Mesenchymal stem cell (in vitro differentiated cells and primary cell): ENCODE measurements around the gene GRHL1.

Source experiments
- DNase-seq: peaks from one replicate; pipeline ENCODE4 v3.0.0-alpha.2; 2013
- H2AFZ ChIP-seq: one replicate; pipeline ENCODE4 v1.6.1; 2013; ENCODE audit warnings: low read depth, mild to moderate bottlenecking, control low read depth, inconsistent platforms, low read length, moderate library complexity
- H2AK5ac ChIP-seq: 2 replicates; pipeline ENCODE4 v1.6.1; 2013; ENCODE audit warnings: low read length, moderate library complexity, mild to moderate bottlenecking, inconsistent platforms; ENCODE audit not compliant: severe bottlenecking
- H2BK120ac ChIP-seq: one replicate; pipeline ENCODE4 v1.6.1; 2013; ENCODE audit warnings: low read depth, mild to moderate bottlenecking, inconsistent platforms, low read length, moderate library complexity
- H2BK12ac ChIP-seq, 2 experiments: one replicate each; pipeline ENCODE4 v1.6.1; 2013; ENCODE audit warnings: inconsistent platforms in 2 of 2, low read length in 2 of 2, mild to moderate bottlenecking in 2 of 2, moderate library complexity in 2 of 2, control low read depth in 1 of 2
- H2BK15ac ChIP-seq: one replicate; pipeline ENCODE4 v1.6.1; 2013; ENCODE audit warnings: mild to moderate bottlenecking, low read depth, inconsistent platforms; ENCODE audit not compliant: poor library complexity, severe bottlenecking
- H2BK5ac ChIP-seq: 2 replicates; pipeline ENCODE4 v1.6.1; 2013; ENCODE audit warnings: low read depth, mild to moderate bottlenecking, low read length, control low read depth, inconsistent platforms; ENCODE audit not compliant: poor library complexity, severe bottlenecking
- H3K14ac ChIP-seq, 2 experiments: one replicate each; pipeline ENCODE4 v1.6.1; 2013; ENCODE audit warnings: inconsistent platforms in 2 of 2, low read length in 2 of 2, control low read depth in 1 of 2, mild to moderate bottlenecking in 1 of 2, moderate library complexity in 1 of 2
- H3K18ac ChIP-seq, 2 experiments: one replicate each; pipeline ENCODE4 v1.6.1; 2013; ENCODE audit warnings: inconsistent platforms in 2 of 2, low read length in 2 of 2, control low read depth in 1 of 2, low read depth in 1 of 2, mild to moderate bottlenecking in 1 of 2
- H3K23ac ChIP-seq, 2 experiments: one replicate each; pipeline ENCODE4 v1.6.1; 2013; ENCODE audit warnings: inconsistent platforms in 2 of 2, low read length in 2 of 2, mild to moderate bottlenecking in 2 of 2, moderate library complexity in 2 of 2, control low read depth in 1 of 2
- H3K27ac ChIP-seq: 2 replicates; pipeline ENCODE4 v1.5.1; 2013; ENCODE audit warnings: mild to moderate bottlenecking, moderate library complexity, low read length, control low read depth, inconsistent platforms; ENCODE audit not compliant: poor library complexity, severe bottlenecking
- H3K27me3 ChIP-seq, 2 experiments: 2 replicates each; pipeline versions ENCODE4 v1.6.1 to v1.7.0; 2013; ENCODE audit warnings: low read length in 2 of 2, mild to moderate bottlenecking in 2 of 2, moderate library complexity in 2 of 2, control low read depth in 1 of 2, inconsistent platforms in 1 of 2; ENCODE audit not compliant: control insufficient read depth in 1 of 2, insufficient read depth in 1 of 2
- H3K36me3 ChIP-seq, 2 experiments: 2 replicates each; pipeline versions ENCODE4 v1.6.1 to v1.7.0; 2013; ENCODE audit warnings: low read length in 2 of 2, control low read depth in 1 of 2, inconsistent platforms in 1 of 2, low read depth in 1 of 2, mild to moderate bottlenecking in 1 of 2; ENCODE audit not compliant: insufficient read depth in 2 of 2, control insufficient read depth in 1 of 2
- H3K4ac ChIP-seq, 2 experiments: one replicate each; pipeline ENCODE4 v1.6.1; 2013; ENCODE audit warnings: inconsistent platforms in 2 of 2, low read length in 2 of 2, mild to moderate bottlenecking in 2 of 2, moderate library complexity in 2 of 2, control low read depth in 1 of 2, low read depth in 1 of 2
- H3K4me1 ChIP-seq: 2 replicates; pipeline ENCODE4 v1.6.1; 2013; ENCODE audit warnings: low read depth, low read length, control low read depth; ENCODE audit not compliant: control insufficient read depth, insufficient read depth
- H3K4me2 ChIP-seq: 2 replicates; pipeline ENCODE4 v1.6.1; 2013; ENCODE audit warnings: low read length, mild to moderate bottlenecking, inconsistent platforms; ENCODE audit not compliant: poor library complexity, severe bottlenecking
- H3K4me3 ChIP-seq, 2 experiments: 2 replicates each; pipeline versions ENCODE4 v1.5.1 to v1.7.0; 2013; ENCODE audit warnings: low read length in 2 of 2, mild to moderate bottlenecking in 2 of 2, control low read depth in 1 of 2, low read depth in 1 of 2; ENCODE audit not compliant: insufficient read depth in 1 of 2
- H3K79me1 ChIP-seq: replicated peaks from 2 replicates; pipeline ENCODE4 v1.6.1; 2013; ENCODE audit warnings: mild to moderate bottlenecking, control low read depth, low read length, inconsistent platforms; ENCODE audit not compliant: poor library complexity, severe bottlenecking
- H3K9ac ChIP-seq: 2 replicates; pipeline ENCODE4 v1.7.0; 2013; ENCODE audit warnings: mild to moderate bottlenecking, low read length, moderate library complexity
- H3K9me3 ChIP-seq: 2 replicates; pipeline ENCODE4 v1.7.0; 2013; ENCODE audit warnings: mild to moderate bottlenecking, low read length; ENCODE audit not compliant: control insufficient read depth
- H4K8ac ChIP-seq: one replicate; pipeline ENCODE4 v1.6.1; 2013; ENCODE audit warnings: inconsistent platforms, mild to moderate bottlenecking, low read length, moderate library complexity
- H4K91ac ChIP-seq: one replicate; pipeline ENCODE4 v1.6.1; 2013; ENCODE audit warnings: mild to moderate bottlenecking, low read length, inconsistent platforms
- WGBS: methylation state at CpG from one replicate; pipeline ENCODE4 v1.1.7; 2013; ENCODE audit warnings: mixed read lengths; 5-methylcytosine and 5-hydroxymethylcytosine counted together

Gene GRHL1

GRCh38 chr2:9958057-9958456, 6.6 kb downstream of the GRHL1 start:
- H3K23ac ChIP-seq, result no peak overlapping the region
- no peak overlapping the region for H2BK5ac ChIP-seq
- no peak overlapping the region for H3K14ac ChIP-seq
- H3K9me3 ChIP-seq, result no peaks in the 10 kb centered on the region
- H2BK120ac ChIP-seq, result no peak overlapping the region
- H4K8ac ChIP-seq, result no peak overlapping the region
- no peak overlapping the region for H2AFZ ChIP-seq
- H2BK12ac ChIP-seq, result no peak overlapping the region
- no peak overlapping the region for H2AK5ac ChIP-seq
- no peak overlapping the region for H3K4me2 ChIP-seq
- H4K91ac ChIP-seq, result no peak overlapping the region
- no peak overlapping the region for H3K18ac ChIP-seq
- no peak overlapping the region for H3K4me3 ChIP-seq
- no peak overlapping the region for H3K27ac ChIP-seq
- DNase-seq, result no peak
- WGBS, result 94% methylated on average over 8 of the region's 8 CpGs
- no peaks in the 10 kb centered on the region for H3K79me1 ChIP-seq
- H3K36me3 ChIP-seq, result no peaks in the 10 kb centered on the region
- H3K4ac ChIP-seq, result no peak overlapping the region
- no peaks in the 10 kb centered on the region for H3K27me3 ChIP-seq
- no peaks in the 10 kb centered on the region for H3K4me1 ChIP-seq
- H2BK15ac ChIP-seq, result no peak overlapping the region
- no peak overlapping the region for H3K9ac ChIP-seq

DNA sequence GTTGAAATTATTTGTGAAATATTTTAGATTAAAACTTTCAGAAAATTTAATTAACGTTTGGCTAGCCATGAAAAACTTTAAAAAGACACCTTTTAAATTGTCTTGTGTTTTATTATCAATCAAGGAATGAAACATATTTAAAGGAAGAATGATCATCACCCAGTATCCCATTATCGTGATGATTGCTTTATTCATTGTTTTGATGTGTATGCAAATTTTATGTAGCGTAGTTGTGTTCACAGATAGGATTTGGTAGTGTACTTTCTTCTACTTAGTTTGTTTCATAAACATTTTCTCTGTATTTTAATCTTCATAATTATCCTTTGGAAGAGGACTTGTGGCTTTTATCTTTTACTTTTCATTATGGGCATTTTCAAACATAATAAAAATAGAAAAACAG, 7.8 kb downstream of the GRHL1 start:
- no peak overlapping the region for H3K14ac ChIP-seq
- H3K36me3 ChIP-seq, result no peaks in the 10 kb centered on the region
- no peak overlapping the region for H3K4me2 ChIP-seq
- no peaks in the 10 kb centered on the region for H3K4me1 ChIP-seq
- no peak overlapping the region for H2AK5ac ChIP-seq
- no peak overlapping the region for H2BK5ac ChIP-seq
- H4K8ac ChIP-seq, result no peak overlapping the region
- no peaks in the 10 kb centered on the region for H3K9me3 ChIP-seq
- WGBS, result no CpG with 5 or more reads among the region's 3 CpGs
- H3K79me1 ChIP-seq, result no peaks in the 10 kb centered on the region
- no peak overlapping the region for H3K9ac ChIP-seq
- H3K23ac ChIP-seq, result no peak overlapping the region
- H2BK12ac ChIP-seq, result no peak overlapping the region
- H2BK120ac ChIP-seq, result no peak overlapping the region
- no peak overlapping the region for H2AFZ ChIP-seq
- H3K27me3 ChIP-seq, result no peaks in the 10 kb centered on the region
- H3K18ac ChIP-seq, result no peak overlapping the region
- DNase-seq, result no peak
- H2BK15ac ChIP-seq, result no peak overlapping the region
- no peak overlapping the region for H4K91ac ChIP-seq
- no peak overlapping the region for H3K4ac ChIP-seq
- H3K27ac ChIP-seq, result no peak overlapping the region
- H3K4me3 ChIP-seq, result no peak overlapping the region

DNA sequence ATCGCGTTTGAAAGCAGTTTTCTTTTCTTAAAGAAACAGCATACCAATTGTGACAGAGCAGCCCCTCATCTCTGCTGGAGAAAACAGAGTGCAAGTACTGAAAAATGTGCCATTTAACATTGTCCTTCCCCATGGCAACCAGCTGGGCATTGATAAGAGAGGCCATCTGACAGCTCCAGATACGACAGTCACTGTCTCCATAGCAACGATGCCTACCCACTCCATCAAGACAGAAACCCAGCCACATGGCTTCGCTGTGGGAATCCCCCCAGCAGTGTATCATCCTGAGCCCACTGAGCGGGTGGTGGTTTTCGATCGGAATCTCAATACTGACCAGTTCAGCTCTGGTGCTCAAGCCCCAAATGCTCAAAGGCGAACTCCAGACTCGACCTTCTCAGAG, 9.5 kb downstream of the GRHL1 start:
- H3K4me2 ChIP-seq, result no peak overlapping the region
- H3K14ac ChIP-seq, result no peak overlapping the region
- H3K9ac ChIP-seq, result no peak overlapping the region
- H3K36me3 ChIP-seq, result no peaks in the 10 kb centered on the region
- H2BK12ac ChIP-seq, result no peak overlapping the region
- no peaks in the 10 kb centered on the region for H3K27me3 ChIP-seq
- H2AFZ ChIP-seq, result no peak overlapping the region
- H3K4ac ChIP-seq, result no peak overlapping the region
- no peak overlapping the region for H2AK5ac ChIP-seq
- H4K91ac ChIP-seq, result no peak overlapping the region
- no peak overlapping the region for H3K23ac ChIP-seq
- no peaks in the 10 kb centered on the region for H3K4me1 ChIP-seq
- H4K8ac ChIP-seq, result no peak overlapping the region
- H2BK120ac ChIP-seq, result no peak overlapping the region
- WGBS, result 86% methylated on average over 10 of the region's 10 CpGs
- no peak overlapping the region for H3K27ac ChIP-seq
- no peaks in the 10 kb centered on the region for H3K79me1 ChIP-seq
- H3K4me3 ChIP-seq, result no peak overlapping the region
- H3K18ac ChIP-seq, result no peak overlapping the region
- H3K9me3 ChIP-seq, result no peaks in the 10 kb centered on the region
- DNase-seq, result no peak
- no peak overlapping the region for H2BK15ac ChIP-seq
- no peak overlapping the region for H2BK5ac ChIP-seq

DNA sequence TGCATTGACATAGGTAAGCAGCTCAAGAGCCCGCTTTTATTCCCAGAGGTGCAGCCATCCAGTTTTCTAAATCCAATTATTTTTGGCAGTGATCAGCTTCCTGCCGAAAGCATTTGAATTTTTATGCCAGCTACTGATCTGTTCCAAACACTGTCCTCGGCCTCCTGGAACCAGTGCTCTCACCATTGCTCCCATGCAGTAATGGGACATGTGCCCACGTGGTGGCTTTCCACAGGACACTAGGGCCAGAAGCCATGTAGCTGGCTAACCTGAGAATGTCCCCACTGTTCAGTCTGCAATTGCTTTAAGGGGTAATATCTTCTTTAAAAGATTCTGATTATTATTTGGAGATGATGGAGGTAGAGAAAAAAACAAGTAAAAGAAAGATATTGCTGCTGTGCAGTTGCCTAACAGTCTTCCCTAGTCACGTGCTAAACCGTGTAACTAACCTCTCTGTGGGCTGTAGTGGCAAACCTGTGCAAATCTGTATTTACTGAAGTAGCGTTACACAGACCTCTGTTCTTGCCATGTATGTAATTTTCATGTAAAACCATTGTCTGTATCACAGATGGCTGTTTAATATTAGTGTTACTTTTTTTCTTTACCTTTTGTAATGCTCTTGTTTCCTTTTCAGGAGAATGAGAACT, 13.0 kb downstream of the GRHL1 start:
- DNase-seq, result no peak
- H3K9ac ChIP-seq, result no peak overlapping the region
- no peak overlapping the region for H3K4me2 ChIP-seq
- H4K91ac ChIP-seq, result no peak overlapping the region
- no peak overlapping the region for H3K18ac ChIP-seq
- no peak overlapping the region for H2AK5ac ChIP-seq
- no peaks in the 10 kb centered on the region for H3K9me3 ChIP-seq
- H2BK120ac ChIP-seq, result no peak overlapping the region
- no peaks in the 10 kb centered on the region for H3K4me1 ChIP-seq
- H3K23ac ChIP-seq, result no peak overlapping the region
- WGBS, result 97% methylated on average over 7 of the region's 7 CpGs
- no peak overlapping the region for H2BK5ac ChIP-seq
- H2AFZ ChIP-seq, result no peak overlapping the region
- H3K79me1 ChIP-seq, result no peaks in the 10 kb centered on the region
- no peak overlapping the region for H2BK15ac ChIP-seq
- no peak overlapping the region for H2BK12ac ChIP-seq
- H3K27ac ChIP-seq, result no peak overlapping the region
- H3K14ac ChIP-seq, result no peak overlapping the region
- H3K36me3 ChIP-seq, result no peaks in the 10 kb centered on the region
- no peak overlapping the region for H3K4ac ChIP-seq
- no peaks in the 10 kb centered on the region for H3K27me3 ChIP-seq
- no peak overlapping the region for H3K4me3 ChIP-seq
- H4K8ac ChIP-seq, result no peak overlapping the region
